Fibroblast of lung (primary cell): ENCODE results near the gene KCNH4.

Experiments used
- EZH2 ChIP-seq: IDR thresholded peaks from 2 replicates; pipeline ENCODE4 v1.5.1; 2012; ENCODE audit warnings: low read length, control low read depth, mild to moderate bottlenecking; ENCODE audit errors: missing control alignments
- TF ChIP-seq, protein P1 (sequence below), 2 donors: IDR thresholded peaks in 1 of 2; conservative IDR thresholded peaks in 1 of 2; 1 replicate in 1 of 2; 2 replicates in 1 of 2; pipeline ENCODE4 v1.5.1; 2011 to 2012; ENCODE audit warnings: low read length in 2 of 2, control low read depth in 1 of 2, inconsistent platforms in 1 of 2, low read depth in 1 of 2, mild to moderate bottlenecking in 1 of 2

DNA sequence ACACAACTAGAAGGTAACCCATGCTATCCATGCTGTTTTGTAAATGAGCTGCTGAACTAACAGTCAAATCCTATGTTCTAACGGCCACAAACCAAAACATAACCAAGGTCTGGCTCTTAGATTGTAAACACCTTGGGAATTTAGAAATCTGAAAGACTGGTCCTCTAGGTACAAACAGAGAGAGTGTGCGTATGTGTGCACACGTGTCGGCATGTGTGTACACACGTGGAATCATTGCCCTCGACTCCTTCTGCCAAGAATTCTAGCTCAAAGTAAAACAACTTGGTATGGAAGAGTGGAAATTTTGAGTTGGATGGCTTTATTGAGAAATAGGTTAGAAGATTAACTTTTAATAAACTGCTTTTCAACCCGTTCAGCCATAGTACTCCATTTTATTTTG lies 31.4 kb upstream of the KCNH4 start:
- TF ChIP-seq, protein P1, sequence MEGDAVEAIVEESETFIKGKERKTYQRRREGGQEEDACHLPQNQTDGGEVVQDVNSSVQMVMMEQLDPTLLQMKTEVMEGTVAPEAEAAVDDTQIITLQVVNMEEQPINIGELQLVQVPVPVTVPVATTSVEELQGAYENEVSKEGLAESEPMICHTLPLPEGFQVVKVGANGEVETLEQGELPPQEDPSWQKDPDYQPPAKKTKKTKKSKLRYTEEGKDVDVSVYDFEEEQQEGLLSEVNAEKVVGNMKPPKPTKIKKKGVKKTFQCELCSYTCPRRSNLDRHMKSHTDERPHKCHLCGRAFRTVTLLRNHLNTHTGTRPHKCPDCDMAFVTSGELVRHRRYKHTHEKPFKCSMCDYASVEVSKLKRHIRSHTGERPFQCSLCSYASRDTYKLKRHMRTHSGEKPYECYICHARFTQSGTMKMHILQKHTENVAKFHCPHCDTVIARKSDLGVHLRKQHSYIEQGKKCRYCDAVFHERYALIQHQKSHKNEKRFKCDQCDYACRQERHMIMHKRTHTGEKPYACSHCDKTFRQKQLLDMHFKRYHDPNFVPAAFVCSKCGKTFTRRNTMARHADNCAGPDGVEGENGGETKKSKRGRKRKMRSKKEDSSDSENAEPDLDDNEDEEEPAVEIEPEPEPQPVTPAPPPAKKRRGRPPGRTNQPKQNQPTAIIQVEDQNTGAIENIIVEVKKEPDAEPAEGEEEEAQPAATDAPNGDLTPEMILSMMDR (conservative IDR thresholded peaks at IDR 0.05 in 1 of 2, IDR thresholded peaks at IDR 0.05 in 1 of 2; ENCODE audit: low read depth in 1 of 2, low read length in 2 of 2) = no peak
- no peak for TF ChIP-seq EZH2
